Activated naive CD4-positive, alpha-beta T cell treated with anti-CD3 and anti-CD28 coated beads, Interleukin-2, amount 50 U/mL, for 24 hours (primary cell): ENCODE results near the gene PIGN.
A peak's percentile ranks its signal among the peaks of the same experiment; 100 is the strongest.

Source experiments
- H3K27ac Mint-ChIP-seq: one replicate; pipeline ENCODE4 v1.8.0; 2021; ENCODE audit warnings: mild to moderate bottlenecking, mixed read lengths
- H3K27me3 Mint-ChIP-seq: one replicate; pipeline ENCODE4 v1.8.0; 2021; ENCODE audit warnings: mixed read lengths
- H3K36me3 Mint-ChIP-seq: one replicate; pipeline ENCODE4 v1.8.0; 2021; ENCODE audit warnings: mixed read lengths
- H3K4me1 Mint-ChIP-seq: one replicate; pipeline ENCODE4 v1.8.0; 2021; ENCODE audit warnings: mixed read lengths
- H3K4me3 Mint-ChIP-seq: one replicate; pipeline ENCODE4 v1.8.0; 2021; ENCODE audit warnings: mild to moderate bottlenecking, mixed read lengths
- H3K9me3 Mint-ChIP-seq: one replicate; pipeline ENCODE4 v1.8.0; 2021; ENCODE audit warnings: mixed read lengths

The PIGN gene

GRCh38 chr18:62186774-62187542 lies at the start of gene PIGN, which contains the start of gene RELCH:
Gene PIGN (minus strand): TSS chr18:62187056. CDS start chr18:62161353, 25,703 bp downstream.
Gene RELCH (plus strand): TSS chr18:62187255. CDS start chr18:62187506, 251 bp downstream.
- H3K27ac Mint-ChIP-seq, result peak within 1 kb of the TSS; percentile 97
- H3K36me3 Mint-ChIP-seq, result peaks cover 8% of the 10 kb centered on the region
- H3K9me3 Mint-ChIP-seq, result no peaks in the 10 kb centered on the region
- H3K4me1 Mint-ChIP-seq, result peaks cover 53% of the 10 kb centered on the region
- H3K4me3 Mint-ChIP-seq, result peak within 1 kb of the TSS; percentile 99
- no peaks in the 10 kb centered on the region for H3K27me3 Mint-ChIP-seq

- no peaks in the 10 kb centered on the region for H3K27me3 Mint-ChIP-seq
- H3K4me1 Mint-ChIP-seq, result peaks cover 20% of the 10 kb centered on the region
- peak overlapping the region; percentile 1 for H3K27ac Mint-ChIP-seq
- peaks cover 21% of the 10 kb centered on the region for H3K36me3 Mint-ChIP-seq
- no peak overlapping the region for H3K4me3 Mint-ChIP-seq
- H3K9me3 Mint-ChIP-seq, result no peaks in the 10 kb centered on the region
These were observed 49.4 kb upstream of the PIGN start for GRCh38 chr18:62236252-62236651.

- H3K36me3 Mint-ChIP-seq, result peaks cover 44% of the 10 kb centered on the region
- H3K27me3 Mint-ChIP-seq, result no peaks in the 10 kb centered on the region
- H3K9me3 Mint-ChIP-seq, result peaks cover 6% of the 10 kb centered on the region
- no peak overlapping the region for H3K4me3 Mint-ChIP-seq
- H3K4me1 Mint-ChIP-seq, result no peaks in the 10 kb centered on the region
- H3K27ac Mint-ChIP-seq, result no peak overlapping the region
These were observed 39.2 kb upstream of the PIGN start for GRCh38 chr18:62226047-62226446.

GRCh38 chr18:62224229-62224628 lies 37.4 kb upstream of the PIGN start:
- Mint-ChIP-seq H3K9me3 (peaks cover 6% of the 10 kb centered on the region), H3K4me3 (no peak overlapping the region), H3K27me3 (no peaks in the 10 kb centered on the region), H3K27ac (no peak overlapping the region), H3K4me1 (peaks cover 4% of the 10 kb centered on the region), H3K36me3 (peaks cover 34% of the 10 kb centered on the region)

GRCh38 chr18:62214790-62215189 lies 27.9 kb upstream of the PIGN start:
- Mint-ChIP-seq H3K27ac (no peak overlapping the region), H3K27me3 (no peaks in the 10 kb centered on the region), H3K4me1 (peaks cover 53% of the 10 kb centered on the region), H3K4me3 (no peak overlapping the region), H3K36me3 (peaks cover 16% of the 10 kb centered on the region), H3K9me3 (no peaks in the 10 kb centered on the region)

- Mint-ChIP-seq H3K27ac (no peak overlapping the region), H3K27me3 (no peaks in the 10 kb centered on the region), H3K9me3 (no peaks in the 10 kb centered on the region), H3K4me3 (no peak overlapping the region), H3K36me3 (peaks cover 14% of the 10 kb centered on the region), H3K4me1 (peaks cover 58% of the 10 kb centered on the region)
These were observed 24.5 kb upstream of the PIGN start for GRCh38 chr18:62211325-62211828.

- H3K27ac Mint-ChIP-seq, result no peak overlapping the region
- no peaks in the 10 kb centered on the region for H3K27me3 Mint-ChIP-seq
- H3K4me3 Mint-ChIP-seq, result no peak overlapping the region
- H3K4me1 Mint-ChIP-seq, result peaks cover 59% of the 10 kb centered on the region
- no peaks in the 10 kb centered on the region for H3K9me3 Mint-ChIP-seq
- peaks cover 14% of the 10 kb centered on the region for H3K36me3 Mint-ChIP-seq
These were observed 23.3 kb upstream of the PIGN start for GRCh38 chr18:62210138-62210537.

GRCh38 chr18:62209046-62209445 lies 22.2 kb upstream of the PIGN start:
- Mint-ChIP-seq H3K27me3 (no peaks in the 10 kb centered on the region), H3K4me3 (no peak overlapping the region), H3K4me1 (peaks cover 58% of the 10 kb centered on the region)

GRCh38 chr18:62206593-62206992 lies 19.7 kb upstream of the PIGN start:
- Mint-ChIP-seq H3K27ac (no peak overlapping the region), H3K36me3 (peaks cover 15% of the 10 kb centered on the region), H3K4me3 (no peak overlapping the region), H3K27me3 (no peaks in the 10 kb centered on the region), H3K4me1 (peaks cover 61% of the 10 kb centered on the region), H3K9me3 (no peaks in the 10 kb centered on the region)

More at GRCh38 chr18:62209046-62209445, 22.2 kb upstream of the PIGN start:
- Mint-ChIP-seq H3K36me3 (peaks cover 11% of the 10 kb centered on the region), H3K27ac (no peak overlapping the region), H3K9me3 (no peaks in the 10 kb centered on the region)

GRCh38 chr18:62205824-62206223 lies 19.0 kb upstream of the PIGN start:
- no peaks in the 10 kb centered on the region for H3K9me3 Mint-ChIP-seq
- peaks cover 61% of the 10 kb centered on the region for H3K4me1 Mint-ChIP-seq
- H3K27ac Mint-ChIP-seq, result no peak overlapping the region
- H3K36me3 Mint-ChIP-seq, result peaks cover 15% of the 10 kb centered on the region
- H3K27me3 Mint-ChIP-seq, result no peaks in the 10 kb centered on the region
- no peak overlapping the region for H3K4me3 Mint-ChIP-seq

GRCh38 chr18:62201870-62202269 lies 15.0 kb upstream of the PIGN start:
- Mint-ChIP-seq H3K27me3 (no peaks in the 10 kb centered on the region), H3K4me3 (no peak overlapping the region), H3K27ac (no peak overlapping the region), H3K36me3 (peaks cover 5% of the 10 kb centered on the region), H3K4me1 (peaks cover 58% of the 10 kb centered on the region), H3K9me3 (no peaks in the 10 kb centered on the region)

GRCh38 chr18:62200121-62200914 lies 13.5 kb upstream of the PIGN start:
- H3K36me3 Mint-ChIP-seq, result peaks cover 5% of the 10 kb centered on the region

GRCh38 chr18:62199629-62200028 lies 12.8 kb upstream of the PIGN start:
- Mint-ChIP-seq H3K4me3 (no peak overlapping the region), H3K27me3 (no peaks in the 10 kb centered on the region), H3K27ac (no peak overlapping the region), H3K36me3 (peaks cover 4% of the 10 kb centered on the region), H3K4me1 (peaks cover 66% of the 10 kb centered on the region), H3K9me3 (no peaks in the 10 kb centered on the region)

More at GRCh38 chr18:62200121-62200914, 13.5 kb upstream of the PIGN start:
- Mint-ChIP-seq H3K9me3 (no peaks in the 10 kb centered on the region), H3K27me3 (no peaks in the 10 kb centered on the region), H3K4me1 (peaks cover 69% of the 10 kb centered on the region), H3K27ac (no peak overlapping the region), H3K4me3 (no peak overlapping the region)

GRCh38 chr18:62198259-62198658 lies 11.4 kb upstream of the PIGN start:
- Mint-ChIP-seq H3K4me1 (peaks cover 74% of the 10 kb centered on the region), H3K27ac (no peak overlapping the region), H3K27me3 (no peaks in the 10 kb centered on the region), H3K36me3 (peaks cover 4% of the 10 kb centered on the region), H3K9me3 (no peaks in the 10 kb centered on the region), H3K4me3 (peak overlapping the region; percentile 5)

GRCh38 chr18:62196980-62197379 lies 10.1 kb upstream of the PIGN start:
- Mint-ChIP-seq H3K9me3 (no peaks in the 10 kb centered on the region), H3K36me3 (peaks cover 3% of the 10 kb centered on the region), H3K27ac (peak overlapping the region; percentile 6), H3K4me1 (peaks cover 80% of the 10 kb centered on the region), H3K4me3 (no peak overlapping the region), H3K27me3 (no peaks in the 10 kb centered on the region)

- peaks cover 3% of the 10 kb centered on the region for H3K36me3 Mint-ChIP-seq
- peaks cover 89% of the 10 kb centered on the region for H3K4me1 Mint-ChIP-seq
- no peak overlapping the region for H3K4me3 Mint-ChIP-seq
- no peaks in the 10 kb centered on the region for H3K9me3 Mint-ChIP-seq
- H3K27me3 Mint-ChIP-seq, result no peaks in the 10 kb centered on the region
- no peak overlapping the region for H3K27ac Mint-ChIP-seq
These were observed 9.2 kb upstream of the PIGN start for GRCh38 chr18:62196079-62196478.
